ENCODE measurements around the gene KLHL40. TPM values are rescaled to one million over a fixed set of nuclear protein-coding genes. Genes with fewer than 3 reads are reported as not detected.

Gene KLHL40
- total RNA-seq, 1 donor from 2014 or later: not detected

- peaks cover 15% of the 10 kb centered on the region for H3K27me3 Mint-ChIP-seq (ENCODE audit: unreplicated experiment)
- peak; percentile 77 for DNase-seq (ENCODE audit: extremely low spot score, unreplicated experiment)
- TF ChIP-seq, protein P1, sequence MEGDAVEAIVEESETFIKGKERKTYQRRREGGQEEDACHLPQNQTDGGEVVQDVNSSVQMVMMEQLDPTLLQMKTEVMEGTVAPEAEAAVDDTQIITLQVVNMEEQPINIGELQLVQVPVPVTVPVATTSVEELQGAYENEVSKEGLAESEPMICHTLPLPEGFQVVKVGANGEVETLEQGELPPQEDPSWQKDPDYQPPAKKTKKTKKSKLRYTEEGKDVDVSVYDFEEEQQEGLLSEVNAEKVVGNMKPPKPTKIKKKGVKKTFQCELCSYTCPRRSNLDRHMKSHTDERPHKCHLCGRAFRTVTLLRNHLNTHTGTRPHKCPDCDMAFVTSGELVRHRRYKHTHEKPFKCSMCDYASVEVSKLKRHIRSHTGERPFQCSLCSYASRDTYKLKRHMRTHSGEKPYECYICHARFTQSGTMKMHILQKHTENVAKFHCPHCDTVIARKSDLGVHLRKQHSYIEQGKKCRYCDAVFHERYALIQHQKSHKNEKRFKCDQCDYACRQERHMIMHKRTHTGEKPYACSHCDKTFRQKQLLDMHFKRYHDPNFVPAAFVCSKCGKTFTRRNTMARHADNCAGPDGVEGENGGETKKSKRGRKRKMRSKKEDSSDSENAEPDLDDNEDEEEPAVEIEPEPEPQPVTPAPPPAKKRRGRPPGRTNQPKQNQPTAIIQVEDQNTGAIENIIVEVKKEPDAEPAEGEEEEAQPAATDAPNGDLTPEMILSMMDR (IDR thresholded peaks at IDR 0.05): no peak
- H3K4me1 Mint-ChIP-seq (ENCODE audit: unreplicated experiment): no peaks in the 10 kb centered on the region
- no peak overlapping the region for H3K27ac Mint-ChIP-seq (ENCODE audit: unreplicated experiment)
- no peak overlapping the region for H3K4me3 Mint-ChIP-seq (ENCODE audit: unreplicated experiment)
- H3K9me3 Mint-ChIP-seq (ENCODE audit: unreplicated experiment): no peaks in the 10 kb centered on the region
- no peaks in the 10 kb centered on the region for H3K36me3 Mint-ChIP-seq (ENCODE audit: unreplicated experiment)
Measured at GRCh38 chr3:42708611-42709151, 23.3 kb downstream of the KLHL40 start.

DNA sequence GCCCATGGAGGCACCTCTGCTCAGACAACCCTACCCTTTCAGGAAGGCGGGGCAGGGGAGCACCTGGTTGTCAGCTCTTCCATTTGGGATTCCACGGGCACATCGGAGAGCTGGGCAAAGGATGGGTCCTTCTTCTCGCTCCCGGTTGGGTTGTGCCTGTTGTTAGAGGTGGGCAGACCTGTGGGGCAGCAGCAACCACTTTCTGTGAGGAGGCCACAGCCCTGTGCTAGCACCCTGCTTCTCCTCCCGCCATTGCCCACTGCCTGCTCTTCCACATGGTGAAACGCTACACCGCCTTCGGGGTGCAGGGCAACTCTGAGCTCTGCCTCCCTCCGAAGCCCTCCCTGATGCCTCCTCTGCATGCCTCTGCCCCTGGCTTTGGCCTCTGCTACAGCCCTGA is 24.3 kb downstream of the KLHL40 start:
- Mint-ChIP-seq H3K27ac (ENCODE audit: unreplicated experiment) (no peak overlapping the region), H3K27me3 (ENCODE audit: unreplicated experiment) (peaks cover 24% of the 10 kb centered on the region), H3K36me3 (ENCODE audit: unreplicated experiment) (no peaks in the 10 kb centered on the region), H3K4me3 (ENCODE audit: unreplicated experiment) (no peak overlapping the region), H3K9me3 (ENCODE audit: unreplicated experiment) (no peaks in the 10 kb centered on the region), H3K4me1 (ENCODE audit: unreplicated experiment) (no peaks in the 10 kb centered on the region)
- TF ChIP-seq, protein P1 (IDR thresholded peaks at IDR 0.05): no peak
- peak; percentile 70 for DNase-seq (ENCODE audit: extremely low spot score, unreplicated experiment)

- Mint-ChIP-seq H3K36me3 (ENCODE audit: unreplicated experiment) (no peaks in the 10 kb centered on the region), H3K4me1 (ENCODE audit: unreplicated experiment) (no peaks in the 10 kb centered on the region), H3K27me3 (ENCODE audit: unreplicated experiment) (peaks cover 24% of the 10 kb centered on the region), H3K27ac (ENCODE audit: unreplicated experiment) (no peak overlapping the region), H3K4me3 (ENCODE audit: unreplicated experiment) (no peak overlapping the region), H3K9me3 (ENCODE audit: unreplicated experiment) (no peaks in the 10 kb centered on the region)
- TF ChIP-seq, protein P1 (IDR thresholded peaks at IDR 0.05): no peak
- DNase-seq (ENCODE audit: extremely low spot score, unreplicated experiment): peak; percentile 48
Measured at GRCh38 chr3:42710323-42711021, 25.1 kb downstream of the KLHL40 start.

DNA sequence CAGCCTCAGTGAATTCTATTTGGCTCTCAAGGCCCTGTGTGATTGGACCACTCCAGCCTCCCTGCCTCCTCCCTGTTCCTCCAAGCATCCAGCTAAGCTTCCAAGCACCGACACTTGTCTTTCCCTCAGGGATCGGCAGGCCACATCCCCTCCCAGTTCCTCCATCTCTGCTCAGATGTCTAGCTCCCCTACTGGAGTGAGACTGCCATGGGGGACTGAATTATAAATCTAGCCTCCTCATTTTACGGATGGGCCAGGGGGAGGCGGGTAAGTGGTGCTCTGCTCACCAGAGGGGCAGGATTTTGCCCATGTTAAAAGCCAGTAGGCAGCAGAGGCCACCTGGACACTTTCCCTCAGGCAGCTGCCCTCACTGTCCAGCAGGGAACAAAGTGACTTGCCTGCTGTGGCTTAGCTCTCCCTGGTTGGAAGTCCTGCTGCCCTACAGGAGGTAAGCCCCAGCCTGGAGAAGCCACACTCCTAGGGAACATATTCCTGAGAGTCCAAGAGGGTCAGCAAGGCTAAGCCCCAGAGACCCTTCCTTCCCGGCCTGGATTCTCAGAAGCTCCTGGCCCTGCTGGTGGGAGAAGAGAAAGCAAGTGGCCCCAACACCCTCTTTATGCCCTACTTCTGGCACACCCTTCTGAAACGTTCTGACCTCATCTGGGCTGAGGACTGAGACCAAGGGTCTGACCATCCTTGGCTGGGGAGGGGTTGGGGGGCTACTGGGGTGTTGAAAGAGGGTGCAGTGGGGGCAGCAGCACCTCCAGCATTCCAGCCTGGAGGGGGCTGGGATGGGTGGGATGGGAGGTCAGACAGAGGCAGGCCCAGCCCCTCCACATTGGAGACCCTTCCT is 26.4 kb downstream of the KLHL40 start:
- TF ChIP-seq, protein P1 (IDR thresholded peaks at IDR 0.05): peak; percentile 17
- H3K9me3 Mint-ChIP-seq (ENCODE audit: unreplicated experiment): no peaks in the 10 kb centered on the region
- H3K27ac Mint-ChIP-seq (ENCODE audit: unreplicated experiment): no peak overlapping the region
- H3K4me3 Mint-ChIP-seq (ENCODE audit: unreplicated experiment): no peak overlapping the region
- H3K36me3 Mint-ChIP-seq (ENCODE audit: unreplicated experiment): no peaks in the 10 kb centered on the region
- peaks cover 23% of the 10 kb centered on the region for H3K27me3 Mint-ChIP-seq (ENCODE audit: unreplicated experiment)
- peak; percentile 72 for DNase-seq (ENCODE audit: extremely low spot score, unreplicated experiment)
- H3K4me1 Mint-ChIP-seq (ENCODE audit: unreplicated experiment): no peaks in the 10 kb centered on the region

DNA sequence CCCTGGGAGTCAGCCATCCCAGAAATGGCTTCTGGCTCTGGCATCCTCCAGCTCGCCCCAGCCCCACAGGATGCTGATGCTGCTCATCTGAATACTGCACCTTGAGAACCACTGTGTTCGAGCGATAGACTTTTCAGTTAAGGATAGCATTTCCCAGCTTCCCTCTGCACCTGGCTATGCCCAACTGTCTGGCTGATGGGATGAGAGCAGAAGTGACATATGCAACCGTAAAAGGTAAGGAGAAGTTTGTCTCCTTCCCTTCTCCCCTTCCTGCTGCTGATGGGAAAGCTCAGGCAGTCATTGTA is 27.0 kb downstream of the KLHL40 start:
- Mint-ChIP-seq H3K4me3 (ENCODE audit: unreplicated experiment) (no peak overlapping the region), H3K4me1 (ENCODE audit: unreplicated experiment) (no peaks in the 10 kb centered on the region), H3K36me3 (ENCODE audit: unreplicated experiment) (no peaks in the 10 kb centered on the region), H3K9me3 (ENCODE audit: unreplicated experiment) (no peaks in the 10 kb centered on the region), H3K27me3 (ENCODE audit: unreplicated experiment) (peaks cover 23% of the 10 kb centered on the region), H3K27ac (ENCODE audit: unreplicated experiment) (no peak overlapping the region)
- peak; percentile 63 for DNase-seq (ENCODE audit: extremely low spot score, unreplicated experiment)
- TF ChIP-seq, protein P1 (IDR thresholded peaks at IDR 0.05): no peak
